SH-SY5Y (cell line): ENCODE data around the gene SLC6A11.

Source experiments
- GATA2 ChIP-seq: IDR thresholded peaks from 2 replicates; pipeline ENCODE4 v1.6.1; 2011; ENCODE audit warnings: mild to moderate bottlenecking, low read depth, low read length
- GATA3 ChIP-seq: IDR thresholded peaks from 2 replicates; pipeline ENCODE4 v1.6.1; 2011; ENCODE audit warnings: low read depth, mild to moderate bottlenecking, low read length, moderate library complexity

GRCh38 chr3:10940106-10940505, 124.1 kb downstream of the SLC6A11 start:
- TF ChIP-seq GATA3 (no peak), GATA2 (no peak)
